Smooth muscle cell (in vitro differentiated cells): ENCODE measurements around the gene DDO. TPM values are rescaled to one million over a fixed set of nuclear protein-coding genes. Genes with fewer than 3 reads are reported as not detected.
"Not testable (repeated sequence)": the region's sequence is repeated elsewhere in the genome, so short reads cannot be mapped to it uniquely, and the experiment has no call there.

Experiments
- DNase-seq: peaks from one replicate; lab custom pipeline; 2025; ENCODE audit not compliant: unreplicated experiment; lab: John Stamatoyannopoulos, UW
- H2AFZ ChIP-seq: fragments of 200-600 bp; sonication (generic); 2 replicates; pipeline ENCODE4 v1.6.0; 2016; ENCODE audit warnings: antibody characterized with exemption, low read depth, mild to moderate bottlenecking
- H3F3A ChIP-seq: fragments of 200-600 bp; sonication (generic); 2 replicates; pipeline ENCODE4 v1.6.0; 2017; ENCODE audit warnings: antibody characterized with exemption, low read depth
- H3K27ac ChIP-seq: fragments of 200-600 bp; sonication (generic); 2 replicates; pipeline ENCODE4 v1.5.1; 2016; ENCODE audit warnings: low read depth, mild to moderate bottlenecking
- H3K27me3 ChIP-seq: fragments of 200-600 bp; sonication (generic); 2 replicates; pipeline ENCODE4 v1.6.1; 2016; ENCODE audit warnings: low read depth, mild to moderate bottlenecking
- H3K36me3 ChIP-seq: fragments of 200-600 bp; sonication (generic); 2 replicates; pipeline ENCODE4 v1.5.1; 2016; ENCODE audit warnings: low read depth
- H3K4me1 ChIP-seq: fragments of 200-600 bp; sonication (generic); 2 replicates; pipeline ENCODE4 v1.5.1; 2016; ENCODE audit warnings: low read depth
- H3K4me2 ChIP-seq: fragments of 200-600 bp; sonication (generic); 2 replicates; pipeline ENCODE4 v1.6.0; 2016; ENCODE audit warnings: mild to moderate bottlenecking
- H3K4me3 ChIP-seq: fragments of 200-600 bp; sonication (generic); 2 replicates; pipeline ENCODE4 v1.5.1; 2016; ENCODE audit warnings: mild to moderate bottlenecking
- H3K79me2 ChIP-seq: fragments of 200-600 bp; sonication (generic); 2 replicates; pipeline ENCODE4 v1.6.0; 2016; ENCODE audit warnings: low read depth, mild to moderate bottlenecking
- H3K9ac ChIP-seq: fragments of 200-600 bp; sonication (generic); 2 replicates; pipeline ENCODE4 v1.6.0; 2016; ENCODE audit warnings: low read depth
- H3K9me3 ChIP-seq: fragments of 200-600 bp; sonication (generic); replicated peaks from 2 replicates; pipeline ENCODE4 v1.5.1; 2016; ENCODE audit warnings: low read depth
- H4K20me1 ChIP-seq: fragments of 200-600 bp; sonication (generic); 2 replicates; pipeline ENCODE4 v1.6.0; 2016; ENCODE audit warnings: low read depth
- WGBS: methylation state at CpG from one replicate; pipeline ENCODE4 v1.1.7; 2016; ENCODE audit warnings: low lambda C conversion rate; 5-methylcytosine and 5-hydroxymethylcytosine counted together
- polyA plus RNA-seq: library from polyadenylated mRNA; unstranded; fragments of >200 nt; fragmentation: Nextera tagmentation; extraction: Ambion mirVana; gene quantifications from 2 replicates; pipeline ENCODE4 v1.2.1, GENCODE V29; 2016
- total RNA-seq: library from RNA; depleted of rRNA; stranded (reverse); fragments of >200 nt; gene quantifications from 2 replicates; pipeline ENCODE4 v1.2.3, GENCODE V29; 2014
- TF ChIP-seq, protein P1 (sequence below): fragments of 200-600 bp; sonication (generic); IDR thresholded peaks from 2 replicates; pipeline ENCODE4 v1.5.1; 2017; ENCODE audit warnings: borderline replicate concordance, mild to moderate bottlenecking, antibody characterized with exemption; ENCODE audit not compliant: insufficient read depth, poor library complexity, severe bottlenecking

DDO gene
- total and polyA plus RNA-seq, 2 experiments from 2014 or later = not detected

- 86% methylated on average over 2 of the region's 2 CpGs for WGBS
- no peaks in the 10 kb centered on the region for H4K20me1 ChIP-seq
Measured at GRCh38 chr6:110459137-110459536, 43.8 kb upstream of the DDO start.

GRCh38 chr6:110458476-110458875 is 43.1 kb upstream of the DDO start:
- DNase-seq = no peak
- H3K36me3 ChIP-seq = no peaks in the 10 kb centered on the region
- 88% methylated on average over 1 of the region's 1 CpG for WGBS
- H3K9me3 ChIP-seq = no peaks in the 10 kb centered on the region
- H3K79me2 ChIP-seq = no peaks in the 10 kb centered on the region
- H3F3A ChIP-seq = no peaks in the 10 kb centered on the region
- no peaks in the 10 kb centered on the region for H3K4me1 ChIP-seq
- no peaks in the 10 kb centered on the region for H4K20me1 ChIP-seq
- TF ChIP-seq, protein P1, sequence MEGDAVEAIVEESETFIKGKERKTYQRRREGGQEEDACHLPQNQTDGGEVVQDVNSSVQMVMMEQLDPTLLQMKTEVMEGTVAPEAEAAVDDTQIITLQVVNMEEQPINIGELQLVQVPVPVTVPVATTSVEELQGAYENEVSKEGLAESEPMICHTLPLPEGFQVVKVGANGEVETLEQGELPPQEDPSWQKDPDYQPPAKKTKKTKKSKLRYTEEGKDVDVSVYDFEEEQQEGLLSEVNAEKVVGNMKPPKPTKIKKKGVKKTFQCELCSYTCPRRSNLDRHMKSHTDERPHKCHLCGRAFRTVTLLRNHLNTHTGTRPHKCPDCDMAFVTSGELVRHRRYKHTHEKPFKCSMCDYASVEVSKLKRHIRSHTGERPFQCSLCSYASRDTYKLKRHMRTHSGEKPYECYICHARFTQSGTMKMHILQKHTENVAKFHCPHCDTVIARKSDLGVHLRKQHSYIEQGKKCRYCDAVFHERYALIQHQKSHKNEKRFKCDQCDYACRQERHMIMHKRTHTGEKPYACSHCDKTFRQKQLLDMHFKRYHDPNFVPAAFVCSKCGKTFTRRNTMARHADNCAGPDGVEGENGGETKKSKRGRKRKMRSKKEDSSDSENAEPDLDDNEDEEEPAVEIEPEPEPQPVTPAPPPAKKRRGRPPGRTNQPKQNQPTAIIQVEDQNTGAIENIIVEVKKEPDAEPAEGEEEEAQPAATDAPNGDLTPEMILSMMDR = no peak
- no peak overlapping the region for H3K27ac ChIP-seq
- H3K4me2 ChIP-seq = no peak overlapping the region
- no peaks in the 10 kb centered on the region for H3K27me3 ChIP-seq
- H2AFZ ChIP-seq = no peak overlapping the region
- H3K4me3 ChIP-seq = no peak overlapping the region
- no peak overlapping the region for H3K9ac ChIP-seq

More at GRCh38 chr6:110459137-110459536, 43.8 kb upstream of the DDO start:
- no peaks in the 10 kb centered on the region for H3K4me1 ChIP-seq
- H3K79me2 ChIP-seq = no peaks in the 10 kb centered on the region
- H3K27ac ChIP-seq = no peak overlapping the region
- no peak overlapping the region for H3K4me2 ChIP-seq
- no peak overlapping the region for H3K4me3 ChIP-seq
- no peak for DNase-seq
- no peaks in the 10 kb centered on the region for H3K9me3 ChIP-seq
- H3F3A ChIP-seq = no peaks in the 10 kb centered on the region
- no peaks in the 10 kb centered on the region for H3K36me3 ChIP-seq
- TF ChIP-seq, protein P1 = no peak
- no peak overlapping the region for H3K9ac ChIP-seq
- no peak overlapping the region for H2AFZ ChIP-seq
- no peaks in the 10 kb centered on the region for H3K27me3 ChIP-seq

DNA sequence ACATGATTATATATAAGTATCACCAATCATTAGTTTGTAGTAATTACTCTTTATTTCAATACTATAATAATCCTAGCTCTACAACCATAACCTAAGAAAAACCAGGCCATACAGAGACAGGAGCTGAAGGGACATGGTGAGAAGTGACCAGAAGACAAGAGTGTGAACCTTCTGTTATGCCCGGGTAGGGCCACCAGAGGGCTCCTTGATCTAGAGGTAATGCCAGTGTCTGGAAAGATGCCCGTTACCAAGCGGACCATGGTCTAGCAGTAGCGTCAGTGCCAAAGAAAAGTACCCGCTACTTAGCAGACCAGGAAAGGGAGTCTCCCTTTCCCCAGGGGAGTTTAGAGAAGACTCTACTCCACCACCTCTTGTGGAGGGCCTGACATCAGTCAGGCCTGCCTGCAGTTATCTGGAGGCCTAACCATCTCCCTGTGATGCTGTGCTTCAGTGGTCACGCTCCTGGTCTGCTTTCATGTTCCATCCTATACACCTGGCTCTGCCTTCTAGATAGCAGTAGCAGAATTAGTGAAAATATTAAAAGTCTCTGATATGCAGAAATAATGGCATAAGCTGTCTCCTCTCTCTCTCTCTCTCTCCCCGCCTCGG is 42.3 kb upstream of the DDO start:
- H3K4me2 ChIP-seq, H3K27ac ChIP-seq, H4K20me1 ChIP-seq, H3K4me1 ChIP-seq, H3K9ac ChIP-seq, H2AFZ ChIP-seq, H3K9me3 ChIP-seq, H3F3A ChIP-seq, H3K4me3 ChIP-seq, H3K79me2 ChIP-seq, H3K27me3 ChIP-seq, H3K36me3 ChIP-seq, DNase-seq: not testable (repeated sequence)
- TF ChIP-seq, protein P1 = peak; percentile 4
- 90% methylated on average over 8 of the region's 8 CpGs for WGBS

DNA sequence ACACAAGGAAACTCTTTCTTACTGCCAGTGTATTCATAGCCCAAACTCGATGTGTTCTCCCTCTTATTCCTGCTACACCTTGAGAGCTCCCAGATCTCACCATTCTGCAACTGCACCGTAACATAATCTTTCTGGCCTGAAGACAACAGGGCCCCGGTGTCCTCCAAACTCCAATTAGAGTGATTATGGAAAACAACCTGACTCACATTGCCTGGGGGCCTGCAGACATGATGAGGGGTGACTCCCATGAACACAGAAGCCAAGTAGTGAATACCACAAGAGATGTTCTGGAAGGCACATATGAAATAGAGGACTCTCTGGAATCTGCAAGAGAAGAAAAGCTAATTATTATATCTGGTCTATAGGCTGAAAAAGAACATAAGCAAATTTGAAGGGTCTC is 41.3 kb upstream of the DDO start:
- no peak overlapping the region for H3K4me3 ChIP-seq
- H2AFZ ChIP-seq = no peak overlapping the region
- DNase-seq = no peak
- TF ChIP-seq, protein P1 = no peak
- H3K4me1 ChIP-seq = no peaks in the 10 kb centered on the region
- H3K9ac ChIP-seq = no peak overlapping the region
- no peaks in the 10 kb centered on the region for H3K79me2 ChIP-seq
- no peaks in the 10 kb centered on the region for H3F3A ChIP-seq
- no peaks in the 10 kb centered on the region for H4K20me1 ChIP-seq
- no peaks in the 10 kb centered on the region for H3K27me3 ChIP-seq
- no peaks in the 10 kb centered on the region for H3K9me3 ChIP-seq
- WGBS = 56% methylated on average over 3 of the region's 3 CpGs
- no peak overlapping the region for H3K27ac ChIP-seq
- no peak overlapping the region for H3K4me2 ChIP-seq
- H3K36me3 ChIP-seq = no peaks in the 10 kb centered on the region
